Mucosa of rectum (tissue), 2 donors: ENCODE measurements around the gene TMOD4.

Source experiments
- H3K27ac ChIP-seq, 2 donors: one replicate each; pipeline ENCODE4 v1.7.0; 2013; ENCODE audit warnings: inconsistent platforms in 2 of 2, low read depth in 2 of 2, low read length in 2 of 2
- H3K27me3 ChIP-seq, 2 donors: one replicate each; pipeline ENCODE4 v1.7.0; 2013; ENCODE audit warnings: low read length in 2 of 2; ENCODE audit not compliant: control insufficient read depth in 2 of 2, insufficient read depth in 2 of 2
- H3K36me3 ChIP-seq, 2 donors: one replicate each; pipeline ENCODE4 v1.7.0; 2013; ENCODE audit warnings: low read length in 2 of 2; ENCODE audit not compliant: control insufficient read depth in 2 of 2, insufficient read depth in 2 of 2
- H3K4me1 ChIP-seq, 2 donors: one replicate each; pipeline ENCODE4 v1.7.0; 2013; ENCODE audit warnings: low read length in 2 of 2, mild to moderate bottlenecking in 1 of 2; ENCODE audit not compliant: control insufficient read depth in 2 of 2, insufficient read depth in 2 of 2
- H3K4me3 ChIP-seq, 2 donors: one replicate each; pipeline ENCODE4 v1.7.0; 2013; ENCODE audit warnings: low read length in 2 of 2
- H3K9ac ChIP-seq, 2 donors: one replicate each; pipeline ENCODE4 v1.7.0; 2013; ENCODE audit warnings: low read length in 2 of 2, low read depth in 1 of 2, mild to moderate bottlenecking in 1 of 2
- H3K9me3 ChIP-seq, 2 donors: one replicate each; pipeline ENCODE4 v1.7.0; 2013; ENCODE audit warnings: low read length in 2 of 2; ENCODE audit not compliant: control insufficient read depth in 2 of 2
- donor health status: healthy.
- donor health status: Normal muscosa, but diverticular disease.

TMOD4 gene

DNA sequence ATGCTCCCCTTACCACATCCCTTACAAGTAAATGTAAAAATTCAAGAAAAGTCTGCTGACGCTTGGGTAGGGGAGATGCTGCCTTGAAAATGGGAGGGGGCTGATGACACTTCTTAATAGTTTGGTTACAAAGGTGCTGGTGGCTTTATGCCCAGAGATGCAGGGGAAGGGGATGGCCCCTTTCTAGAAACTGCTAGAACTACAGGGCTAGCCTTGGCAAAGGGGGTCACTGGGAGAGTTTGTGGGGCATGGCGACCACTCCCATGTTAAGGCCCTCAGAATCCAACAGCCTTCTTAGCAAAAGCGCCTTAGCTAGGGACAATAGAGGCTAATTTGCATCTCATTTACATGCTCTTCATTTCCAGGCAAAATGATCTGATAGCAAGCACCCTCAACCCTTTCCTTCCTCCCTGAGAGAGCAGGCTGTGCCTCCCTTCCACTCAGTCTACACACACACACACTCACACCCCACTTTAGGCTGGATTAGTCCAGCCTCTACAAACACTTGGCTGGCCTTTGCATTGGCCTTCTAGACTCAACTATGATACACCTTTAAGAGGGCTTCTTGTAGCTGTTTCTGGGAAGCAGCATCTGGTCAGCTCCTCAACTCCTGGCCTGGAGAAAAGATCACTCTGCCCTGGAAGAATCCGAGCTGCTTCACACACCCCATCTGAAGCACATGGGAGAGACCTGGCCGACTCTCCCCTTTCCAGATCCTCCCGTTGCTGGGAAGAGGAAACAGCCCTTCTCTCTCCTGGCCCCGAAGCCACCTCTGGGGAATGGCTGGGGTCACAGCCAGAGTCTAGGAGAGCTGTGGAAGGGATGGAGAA lies 31.1 kb downstream of the TMOD4 start:
- no peak overlapping the region for H3K27ac ChIP-seq
- peaks cover 10 to 12% of the 10 kb centered on the region in 2 donors for H3K4me1 ChIP-seq
- H3K9ac ChIP-seq: peak overlapping the region in 1 of 2 donors; percentile 12
- no peaks in the 10 kb centered on the region for H3K9me3 ChIP-seq
- no peaks in the 10 kb centered on the region for H3K36me3 ChIP-seq
- H3K27me3 ChIP-seq: peaks cover 0 to 3% of the 10 kb centered on the region in 2 donors
- peak overlapping the region; percentile 48 to 75 for H3K4me3 ChIP-seq

DNA sequence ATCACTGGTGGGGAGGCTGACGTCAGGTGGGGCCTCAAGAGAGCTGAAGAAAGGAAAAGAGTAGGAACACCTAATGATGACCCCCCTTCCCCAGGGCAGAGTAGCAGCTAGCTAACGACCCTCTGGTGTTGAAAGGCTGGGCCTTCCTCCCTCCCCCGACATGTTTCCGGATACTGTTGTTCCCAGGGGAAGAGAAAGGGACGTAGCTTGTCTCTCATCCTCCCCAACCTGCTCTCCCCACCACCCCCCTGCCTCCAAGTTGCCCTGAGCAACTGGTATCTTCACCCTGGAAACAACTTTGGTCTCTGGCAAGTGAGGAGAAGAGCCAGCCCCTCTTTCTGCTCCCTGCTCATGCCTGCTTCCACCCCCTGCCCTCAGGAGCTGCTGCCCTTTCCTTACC lies 31.8 kb downstream of the TMOD4 start:
- Histone ChIP-seq H3K27me3 (peaks cover 0 to 3% of the 10 kb centered on the region in 2 donors), H3K36me3 (no peaks in the 10 kb centered on the region), H3K9ac (no peak overlapping the region), H3K27ac (no peak overlapping the region), H3K9me3 (no peaks in the 10 kb centered on the region), H3K4me3 (no peak overlapping the region), H3K4me1 (peaks cover 10 to 12% of the 10 kb centered on the region in 2 donors)

DNA sequence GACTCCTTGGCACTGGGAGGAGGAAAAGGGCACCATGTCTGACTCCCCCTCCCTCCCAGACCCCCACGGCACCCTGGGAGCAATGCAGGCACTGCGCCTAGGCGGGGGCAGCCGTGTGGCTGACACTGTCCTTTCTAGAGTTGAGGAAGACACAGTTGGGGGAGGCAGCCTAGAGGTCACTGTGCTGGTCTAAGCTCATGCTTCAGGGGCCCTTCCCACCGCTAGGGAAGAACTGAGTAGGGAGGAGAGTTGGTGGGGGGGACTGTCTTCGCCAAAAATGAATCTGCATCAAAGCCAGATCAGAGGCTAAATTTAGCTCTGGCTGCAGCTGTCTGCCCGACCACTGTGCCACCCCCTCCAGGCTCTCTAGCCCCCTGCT lies 32.7 kb downstream of the TMOD4 start:
- Histone ChIP-seq H3K9ac (no peak overlapping the region), H3K4me3 (no peak overlapping the region), H3K9me3 (no peaks in the 10 kb centered on the region), H3K27me3 (peaks cover 0 to 3% of the 10 kb centered on the region in 2 donors), H3K36me3 (no peaks in the 10 kb centered on the region), H3K4me1 (peaks cover 10 to 12% of the 10 kb centered on the region in 2 donors), H3K27ac (no peak overlapping the region)

DNA sequence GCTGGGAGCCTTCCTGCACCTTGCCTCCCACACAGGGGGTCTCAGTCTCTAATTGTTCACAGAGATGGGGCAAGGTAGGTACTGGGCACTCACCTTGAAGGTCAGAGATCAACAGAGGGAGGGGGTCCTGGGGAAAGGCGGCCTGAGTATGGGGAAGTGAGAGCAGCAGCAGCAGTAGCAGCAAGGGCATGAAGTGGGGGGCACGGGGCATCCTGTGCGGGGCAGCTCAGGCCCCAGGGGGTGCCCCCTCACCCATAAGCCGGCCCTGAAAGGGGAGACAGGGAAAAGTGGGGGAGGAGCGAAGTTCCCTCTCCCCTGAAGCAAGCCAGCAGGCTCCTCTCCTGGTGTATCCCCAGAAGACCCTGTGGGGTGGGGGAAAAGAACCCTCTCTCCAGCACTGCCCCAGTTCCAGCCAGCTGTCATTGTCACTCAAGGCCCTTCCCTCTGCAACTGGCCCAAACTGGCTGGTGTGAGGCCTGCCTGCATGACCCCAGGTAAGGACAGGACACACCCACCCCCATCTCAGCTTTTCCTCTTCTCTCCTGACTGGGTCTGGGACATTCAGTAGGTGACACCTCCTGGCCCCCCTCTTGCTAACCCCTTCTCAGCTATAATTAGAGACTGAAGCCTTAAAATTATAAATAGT lies 33.2 kb downstream of the TMOD4 start:
- peaks cover 9 to 12% of the 10 kb centered on the region in 2 donors for H3K4me1 ChIP-seq
- no peak overlapping the region for H3K9ac ChIP-seq
- no peaks in the 10 kb centered on the region for H3K9me3 ChIP-seq
- H3K4me3 ChIP-seq: no peak overlapping the region
- peaks cover 0 to 3% of the 10 kb centered on the region in 2 donors for H3K27me3 ChIP-seq
- no peak overlapping the region for H3K27ac ChIP-seq
- no peaks in the 10 kb centered on the region for H3K36me3 ChIP-seq

DNA sequence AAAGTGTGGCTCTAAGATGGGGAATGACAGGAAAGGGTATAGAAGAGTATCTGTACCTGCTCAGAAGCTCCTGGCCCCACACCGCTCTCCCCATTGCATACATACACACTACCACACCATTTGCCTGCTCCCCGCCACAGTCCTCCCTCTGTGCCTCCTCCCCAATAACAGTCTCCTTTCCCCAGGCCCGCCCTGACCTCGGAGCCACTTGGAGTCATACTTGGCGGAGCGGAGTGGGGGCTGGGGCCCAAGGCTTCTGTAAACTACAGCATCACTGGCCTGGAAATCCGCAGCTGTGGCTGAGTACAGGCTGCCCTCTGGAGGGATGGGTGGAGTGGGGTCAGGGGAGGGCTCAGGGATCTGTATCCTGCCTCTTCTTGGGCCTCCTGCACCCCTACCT lies 38.0 kb downstream of the TMOD4 start:
- H3K9ac ChIP-seq: no peak overlapping the region
- H3K27ac ChIP-seq: no peak overlapping the region
- H3K36me3 ChIP-seq: no peaks in the 10 kb centered on the region
- H3K27me3 ChIP-seq: peaks cover 2 to 5% of the 10 kb centered on the region in 2 donors
- no peaks in the 10 kb centered on the region for H3K9me3 ChIP-seq
- no peaks in the 10 kb centered on the region for H3K4me1 ChIP-seq
- no peak overlapping the region for H3K4me3 ChIP-seq

DNA sequence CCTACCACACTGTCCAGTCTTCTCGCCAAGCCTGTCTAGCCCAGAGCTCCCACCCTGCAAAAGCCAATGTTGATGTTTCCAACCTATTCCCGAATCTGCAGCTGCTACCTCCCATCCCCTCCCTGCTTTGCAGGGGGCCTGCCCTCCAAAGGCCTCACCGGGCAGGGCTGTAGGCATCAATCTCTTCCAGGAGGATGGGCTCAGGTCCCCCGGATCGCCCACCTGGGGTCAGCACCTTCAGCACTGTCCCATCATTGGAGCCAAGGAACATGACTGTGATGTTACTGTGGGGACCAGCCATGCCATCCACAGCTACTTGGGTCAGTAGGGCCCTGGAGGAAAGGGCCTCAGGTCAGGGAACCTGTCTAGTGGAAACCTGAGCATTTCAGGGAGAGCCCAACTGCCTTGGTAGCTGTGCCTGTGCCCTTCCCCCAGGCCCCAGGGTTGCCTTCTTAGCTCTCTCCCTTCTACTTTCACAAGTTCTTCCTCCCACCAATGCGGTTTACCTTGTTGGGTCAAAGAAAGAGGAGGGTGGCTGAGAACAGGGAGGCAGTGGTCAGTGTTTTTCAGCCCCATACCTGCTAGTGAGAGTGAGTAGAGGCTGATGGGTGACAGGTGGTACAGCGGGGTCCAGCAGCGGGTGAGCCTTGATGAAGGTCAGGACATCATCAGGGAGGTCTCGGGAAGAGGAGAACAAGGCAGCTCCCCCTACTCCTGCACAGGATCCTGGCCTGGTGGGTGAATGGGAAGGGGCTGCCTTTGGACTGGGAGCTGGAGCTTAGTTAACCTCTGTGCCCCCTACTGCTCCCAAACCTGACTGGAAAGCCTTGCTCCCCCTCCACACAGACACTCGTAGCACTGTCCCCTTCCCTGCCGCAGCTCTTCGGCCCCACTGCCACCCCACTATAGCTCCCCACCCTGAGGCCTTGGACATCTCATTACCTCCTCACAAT lies 40.1 kb downstream of the TMOD4 start:
- no peak overlapping the region for H3K9ac ChIP-seq
- H3K4me3 ChIP-seq: no peak overlapping the region
- H3K36me3 ChIP-seq: no peaks in the 10 kb centered on the region
- peaks cover 2 to 20% of the 10 kb centered on the region in 2 donors for H3K27me3 ChIP-seq
- H3K27ac ChIP-seq: no peak overlapping the region
- H3K4me1 ChIP-seq: peaks cover 10 to 14% of the 10 kb centered on the region in 2 donors
- H3K9me3 ChIP-seq: no peaks in the 10 kb centered on the region

DNA sequence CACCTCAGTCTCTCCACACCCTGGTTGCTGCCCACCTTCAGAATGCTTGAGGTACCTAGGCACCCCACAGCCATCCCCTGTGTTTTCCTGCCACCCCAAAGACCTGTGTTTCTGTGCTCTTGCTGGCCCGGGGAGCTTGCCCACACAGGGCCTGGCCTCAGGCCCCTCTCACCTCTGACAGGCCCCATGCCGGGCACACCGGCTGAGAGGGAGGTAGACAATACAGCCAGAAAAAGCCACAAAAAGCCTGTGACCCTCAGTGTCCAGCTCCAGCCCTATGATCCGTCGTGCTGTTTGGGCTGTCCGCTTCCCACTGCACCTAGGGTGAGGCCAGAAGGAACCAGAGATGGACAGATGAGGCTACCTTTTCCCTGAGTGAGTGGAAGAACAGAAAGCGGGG lies 40.8 kb downstream of the TMOD4 start:
- Histone ChIP-seq H3K36me3 (no peaks in the 10 kb centered on the region), H3K4me1 (peaks cover 10 to 14% of the 10 kb centered on the region in 2 donors), H3K9ac (no peak overlapping the region), H3K27ac (no peak overlapping the region), H3K4me3 (no peak overlapping the region), H3K27me3 (peaks cover 2 to 23% of the 10 kb centered on the region in 2 donors), H3K9me3 (no peaks in the 10 kb centered on the region)

DNA sequence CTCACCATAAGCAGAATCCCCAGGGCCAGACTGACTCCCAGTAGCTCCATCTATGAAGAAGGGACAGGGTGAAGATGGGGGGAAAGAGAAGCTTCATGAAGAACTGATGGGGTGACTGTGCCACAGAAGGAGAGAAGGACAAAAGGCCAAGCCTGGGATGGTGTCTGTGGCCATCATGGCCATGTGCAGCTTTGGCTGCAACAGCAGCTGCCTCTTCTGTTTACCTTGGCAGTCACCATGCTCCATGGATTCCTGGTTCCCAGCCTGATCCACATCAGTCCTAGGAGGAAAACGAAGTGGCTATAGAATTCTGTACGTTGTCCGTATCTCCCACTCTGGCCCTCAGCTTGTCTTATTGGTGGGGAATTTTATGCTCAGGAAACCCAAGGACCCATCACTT lies 41.4 kb downstream of the TMOD4 start:
- peaks cover 10 to 14% of the 10 kb centered on the region in 2 donors for H3K4me1 ChIP-seq
- no peak overlapping the region for H3K4me3 ChIP-seq
- H3K36me3 ChIP-seq: no peaks in the 10 kb centered on the region
- H3K9me3 ChIP-seq: no peaks in the 10 kb centered on the region
- peaks cover 2 to 23% of the 10 kb centered on the region in 2 donors for H3K27me3 ChIP-seq
- no peak overlapping the region for H3K27ac ChIP-seq
- no peak overlapping the region for H3K9ac ChIP-seq

DNA sequence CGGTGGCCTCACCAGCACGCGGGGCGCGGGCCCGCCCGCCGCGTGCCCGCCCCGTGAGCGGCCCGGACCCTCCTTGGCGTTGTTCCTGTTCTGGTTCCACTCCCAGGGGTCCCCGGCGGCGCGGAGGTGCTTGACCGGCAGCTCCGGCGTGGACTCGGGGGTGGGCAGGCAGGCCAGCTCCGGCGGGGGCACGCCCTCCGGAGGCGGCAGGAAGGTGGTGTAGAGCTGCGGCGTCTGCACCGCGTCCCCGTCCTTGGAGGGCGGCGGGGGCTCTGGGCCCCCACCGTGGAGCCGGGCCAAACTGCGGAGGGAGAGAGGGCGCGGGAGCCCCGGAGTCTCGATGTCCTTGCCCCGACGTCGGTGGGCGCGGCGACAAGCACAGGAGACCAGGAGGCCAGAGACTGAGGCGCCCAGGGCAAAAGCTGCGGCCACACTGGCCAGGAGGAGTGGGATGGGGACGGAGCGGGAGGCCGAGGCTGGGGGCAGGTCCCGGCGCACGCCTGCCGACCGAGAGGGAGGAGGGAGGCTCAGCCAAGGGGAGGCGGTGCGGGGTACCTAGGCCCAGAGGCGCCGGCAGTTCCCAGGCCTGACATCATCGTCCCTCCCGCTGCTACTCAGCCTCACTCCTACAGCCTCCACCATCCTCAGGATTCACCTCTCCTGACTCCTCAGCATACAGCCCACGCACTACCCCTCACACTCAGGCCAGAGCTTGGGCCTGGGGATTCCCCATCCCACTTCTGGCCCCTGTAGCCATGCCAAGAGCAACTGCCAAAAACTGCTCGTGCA lies 42.6 kb downstream of the TMOD4 start:
- Histone ChIP-seq H3K36me3 (no peaks in the 10 kb centered on the region), H3K27me3 (peaks cover 2 to 23% of the 10 kb centered on the region in 2 donors), H3K4me1 (peaks cover 10 to 14% of the 10 kb centered on the region in 2 donors), H3K9ac (no peak overlapping the region), H3K4me3 (no peak overlapping the region), H3K9me3 (no peaks in the 10 kb centered on the region), H3K27ac (no peak overlapping the region)
